B cell (primary cell): ENCODE data around the gene SEPTIN5. TPM values are rescaled to one million over a fixed set of nuclear protein-coding genes. Genes with fewer than 3 reads are reported as not detected.

Source experiments
- ATAC-seq: fragments of 200-7000 bp; cut with Tn5 transposase; one replicate; pipeline ENCODE4 v1.10.0; 2021; ENCODE audit warnings: low read depth, mild to moderate bottlenecking, moderate number of reproducible peaks, moderate library complexity
- CTCF ChIA-PET: fragments of 350-600 bp; sonication (Branson Sonifier 250); formaldehyde crosslinking; loops from one replicate; lab custom pipeline; 2021; ENCODE audit warnings: antibody characterized with exemption, inconsistent platforms; lab: Charles Lee
- POLR2A ChIA-PET: fragments of 350-600 bp; sonication (Branson Sonifier 250); formaldehyde crosslinking; loops from one replicate; lab custom pipeline; 2021; ENCODE audit warnings: antibody characterized with exemption; lab: Charles Lee
- DNase-seq: peaks from one replicate; pipeline ENCODE4 v3.0.0; 2013
- H2AFZ ChIP-seq: 2 replicates; pipeline ENCODE4 v1.6.1; 2012; ENCODE audit warnings: mild to moderate bottlenecking, low read depth, low read length; ENCODE audit not compliant: insufficient read depth, poor library complexity, severe bottlenecking
- H3K27ac ChIP-seq, 2 donors: 1 replicate in 1 of 2; 2 replicates in 1 of 2; pipeline ENCODE4 v1.5.1; 2012 to 2013; ENCODE audit warnings: low read length in 2 of 2, mild to moderate bottlenecking in 2 of 2, moderate library complexity in 1 of 2
- H3K27me3 ChIP-seq, 4 experiments: fragments of 200-600 bp in 1 of 4; sonication (generic) in 1 of 4; replicated peaks in 1 of 4; 1 replicate in 2 of 4; 2 replicates in 2 of 4; pipeline versions ENCODE4 v1.6.1 to v1.7.0; 2013 to 2016; ENCODE audit warnings: low read length in 3 of 4, mild to moderate bottlenecking in 2 of 4, mixed read lengths in 1 of 4, moderate library complexity in 1 of 4; ENCODE audit not compliant: insufficient read depth in 4 of 4, control insufficient read depth in 3 of 4; ENCODE audit errors: control extremely low read depth in 1 of 4
- H3K36me3 ChIP-seq, 2 experiments: replicated peaks in 1 of 2; 1 replicate in 1 of 2; 2 replicates in 1 of 2; pipeline versions ENCODE4 v1.6.1 to v1.7.1; 2013; ENCODE audit warnings: low read length in 1 of 2; ENCODE audit not compliant: insufficient read depth in 2 of 2, control insufficient read depth in 1 of 2; ENCODE audit errors: control extremely low read depth in 1 of 2, extremely low read depth in 1 of 2
- H3K4me1 ChIP-seq, 2 donors: fragments of 200-600 bp in 1 of 2; sonication (generic) in 1 of 2; 1 replicate in 1 of 2; 2 replicates in 1 of 2; pipeline versions ENCODE4 v1.5.1 to v1.6.1; 2013 to 2017; ENCODE audit warnings: low read length in 2 of 2; ENCODE audit not compliant: control insufficient read depth in 2 of 2, insufficient read depth in 2 of 2
- H3K4me2 ChIP-seq: replicated peaks from 2 replicates; pipeline ENCODE3; 2012; ENCODE audit warnings: mild to moderate bottlenecking, low read depth, low read length; ENCODE audit not compliant: poor library complexity, severe bottlenecking
- H3K4me3 ChIP-seq, 5 experiments: fragments of 200-600 bp in 1 of 5; sonication (generic) in 1 of 5; 1 replicate in 3 of 5; 2 replicates in 2 of 5; pipeline versions ENCODE4 v1.5.1 to v1.7.0; 2011 to 2016; ENCODE audit warnings: low read length in 4 of 5, mild to moderate bottlenecking in 4 of 5, low read depth in 2 of 5, control low read depth in 1 of 5, moderate library complexity in 1 of 5; ENCODE audit not compliant: insufficient read depth in 1 of 5; ENCODE audit errors: control extremely low read depth in 1 of 5, extremely low read depth in 1 of 5
- H3K79me2 ChIP-seq: fragments of 200-600 bp; sonication (generic); one replicate; pipeline ENCODE4 v1.6.0; 2016; ENCODE audit warnings: low read length; ENCODE audit not compliant: control insufficient read depth, insufficient read depth
- H3K9ac ChIP-seq: fragments of 200-600 bp; sonication (generic); 2 replicates; pipeline ENCODE4 v1.6.1; 2017; ENCODE audit warnings: mild to moderate bottlenecking, low read length, moderate library complexity
- H3K9me3 ChIP-seq, 3 donors: one replicate each; pipeline versions ENCODE4 v1.6.1 to v1.7.1; 2013; ENCODE audit warnings: low read length in 2 of 3; ENCODE audit not compliant: control insufficient read depth in 2 of 3, insufficient read depth in 1 of 3; ENCODE audit errors: control extremely low read depth in 1 of 3
- H4K20me1 ChIP-seq: 2 replicates; pipeline ENCODE4 v1.6.0; 2012; ENCODE audit warnings: mild to moderate bottlenecking, low read length; ENCODE audit not compliant: insufficient read depth, control insufficient read depth, poor library complexity, severe bottlenecking
- H3K27ac Mint-ChIP-seq: one replicate; pipeline ENCODE4 v1.8.0; 2021; ENCODE audit warnings: mixed read lengths
- H3K27me3 Mint-ChIP-seq: one replicate; pipeline ENCODE4 v1.8.0; 2021; ENCODE audit warnings: mixed read lengths
- H3K4me1 Mint-ChIP-seq: one replicate; pipeline ENCODE4 v1.8.0; 2021; ENCODE audit warnings: mixed read lengths
- H3K4me3 Mint-ChIP-seq: one replicate; pipeline ENCODE4 v1.8.0; 2021; ENCODE audit warnings: mixed read lengths
- H3K9me3 Mint-ChIP-seq: one replicate; pipeline ENCODE4 v1.8.0; 2022; ENCODE audit warnings: mixed read lengths; ENCODE audit not compliant: insufficient read depth
- EZH2 ChIP-seq: IDR thresholded peaks from 2 replicates; pipeline ENCODE4 v1.6.1; 2012; ENCODE audit warnings: borderline replicate concordance, low read depth, mild to moderate bottlenecking, moderate library complexity, low read length; ENCODE audit not compliant: insufficient read depth, poor library complexity, severe bottlenecking
- WGBS: methylation state at CpG from one replicate; pipeline ENCODE4 v1.1.5; 2013; ENCODE audit warnings: missing lambda C conversion rate; ENCODE audit not compliant: insufficient coverage; 5-methylcytosine and 5-hydroxymethylcytosine counted together
- intact Hi-C: fragments of 100-400 bp; cut with micrococcal nuclease; formaldehyde crosslinking; loops from one replicate; pipeline ENCODE4 v1.10.0; 2022
- polyA plus RNA-seq: library from polyadenylated mRNA; depleted of rRNA; stranded (reverse); fragments of >200 nt; gene quantifications from 2 replicates; pipeline ENCODE4 v1.2.3, GENCODE V29; 2012
- total RNA-seq, 2 donors: library from RNA; stranded (reverse); fragments of 120-200 nt in 1 of 2; gene quantifications; 1 replicate in 1 of 2; 2 replicates in 1 of 2; pipeline versions ENCODE4 v1.2.3 to v1.2.4, GENCODE V29; 2013 to 2022
- TF ChIP-seq, protein P1 (sequence below): fragments of 200-600 bp; IDR thresholded peaks from one replicate; pipeline ENCODE4 v1.8.0; 2022; ENCODE audit warnings: antibody characterized with exemption, mild to moderate bottlenecking

The SEPTIN5 gene
- total and polyA plus RNA-seq, 2 donors (not counting 1 experiment from before 2014, with no cell fraction given) = 0.06 TPM; not detected in 1

DNA sequence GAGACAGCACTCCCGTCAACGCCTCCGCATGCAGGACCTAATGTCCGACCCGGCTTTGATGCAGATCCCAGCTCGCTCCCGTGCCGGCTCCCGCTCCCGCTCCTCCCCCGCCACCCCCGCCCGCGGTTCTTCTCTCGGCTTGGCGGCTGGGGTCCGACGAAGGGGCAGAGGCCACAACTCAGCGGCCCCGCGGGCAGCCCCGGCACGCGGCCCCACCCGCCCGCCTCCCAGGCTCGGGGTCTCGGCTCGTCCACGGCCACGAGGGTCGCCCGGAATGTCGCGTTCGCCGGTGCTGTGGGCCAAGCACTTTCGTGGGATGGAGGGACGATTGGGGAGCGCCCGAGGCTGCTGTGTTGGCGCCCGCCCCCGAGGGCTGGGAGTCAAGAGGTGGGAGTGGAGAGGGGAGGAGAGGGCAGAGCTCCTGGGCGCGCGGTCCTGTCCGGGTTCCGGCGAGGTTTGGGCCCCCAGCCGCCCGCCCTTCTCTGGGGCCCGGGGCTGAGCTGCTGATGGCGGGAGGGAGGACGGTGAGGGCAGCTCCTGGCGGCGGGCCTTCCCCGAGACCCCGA is 40.9 kb downstream of the SEPTIN5 start:
- peaks cover 0 to 19% (median 0%) of the 10 kb centered on the region in 3 donors for H3K9me3 ChIP-seq
- H3K27ac ChIP-seq = no peak overlapping the region
- H3K9ac ChIP-seq = no peak overlapping the region
- intact Hi-C loops = no loop called here
- CTCF ChIA-PET = no interaction called here
- TF ChIP-seq EZH2 = no peak
- TF ChIP-seq, protein P1, sequence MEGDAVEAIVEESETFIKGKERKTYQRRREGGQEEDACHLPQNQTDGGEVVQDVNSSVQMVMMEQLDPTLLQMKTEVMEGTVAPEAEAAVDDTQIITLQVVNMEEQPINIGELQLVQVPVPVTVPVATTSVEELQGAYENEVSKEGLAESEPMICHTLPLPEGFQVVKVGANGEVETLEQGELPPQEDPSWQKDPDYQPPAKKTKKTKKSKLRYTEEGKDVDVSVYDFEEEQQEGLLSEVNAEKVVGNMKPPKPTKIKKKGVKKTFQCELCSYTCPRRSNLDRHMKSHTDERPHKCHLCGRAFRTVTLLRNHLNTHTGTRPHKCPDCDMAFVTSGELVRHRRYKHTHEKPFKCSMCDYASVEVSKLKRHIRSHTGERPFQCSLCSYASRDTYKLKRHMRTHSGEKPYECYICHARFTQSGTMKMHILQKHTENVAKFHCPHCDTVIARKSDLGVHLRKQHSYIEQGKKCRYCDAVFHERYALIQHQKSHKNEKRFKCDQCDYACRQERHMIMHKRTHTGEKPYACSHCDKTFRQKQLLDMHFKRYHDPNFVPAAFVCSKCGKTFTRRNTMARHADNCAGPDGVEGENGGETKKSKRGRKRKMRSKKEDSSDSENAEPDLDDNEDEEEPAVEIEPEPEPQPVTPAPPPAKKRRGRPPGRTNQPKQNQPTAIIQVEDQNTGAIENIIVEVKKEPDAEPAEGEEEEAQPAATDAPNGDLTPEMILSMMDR = no peak
- H4K20me1 ChIP-seq = no peaks in the 10 kb centered on the region
- H3K27me3 ChIP-seq = peaks cover 0 to 83% (median 40%) of the 10 kb centered on the region in 4 experiments
- POLR2A ChIA-PET = no interaction called here
- no peak overlapping the region for H3K4me3 ChIP-seq
- H3K36me3 ChIP-seq = no peaks in the 10 kb centered on the region
- DNase-seq (no peak), ATAC-seq (no peak)
- Mint-ChIP-seq H3K9me3 (no peaks in the 10 kb centered on the region), H3K27ac (no peak overlapping the region), H3K4me1 (peaks cover 31% of the 10 kb centered on the region), H3K27me3 (peaks cover 46% of the 10 kb centered on the region), H3K4me3 (peak overlapping the region; percentile 26)
- WGBS = 7% methylated on average over 59 of the region's 59 CpGs
- no peaks in the 10 kb centered on the region for H3K79me2 ChIP-seq
- no peak overlapping the region for H2AFZ ChIP-seq
- H3K4me1 ChIP-seq = peaks cover 33 to 46% of the 10 kb centered on the region in 2 donors
- peak overlapping the region; percentile 78 for H3K4me2 ChIP-seq

DNA sequence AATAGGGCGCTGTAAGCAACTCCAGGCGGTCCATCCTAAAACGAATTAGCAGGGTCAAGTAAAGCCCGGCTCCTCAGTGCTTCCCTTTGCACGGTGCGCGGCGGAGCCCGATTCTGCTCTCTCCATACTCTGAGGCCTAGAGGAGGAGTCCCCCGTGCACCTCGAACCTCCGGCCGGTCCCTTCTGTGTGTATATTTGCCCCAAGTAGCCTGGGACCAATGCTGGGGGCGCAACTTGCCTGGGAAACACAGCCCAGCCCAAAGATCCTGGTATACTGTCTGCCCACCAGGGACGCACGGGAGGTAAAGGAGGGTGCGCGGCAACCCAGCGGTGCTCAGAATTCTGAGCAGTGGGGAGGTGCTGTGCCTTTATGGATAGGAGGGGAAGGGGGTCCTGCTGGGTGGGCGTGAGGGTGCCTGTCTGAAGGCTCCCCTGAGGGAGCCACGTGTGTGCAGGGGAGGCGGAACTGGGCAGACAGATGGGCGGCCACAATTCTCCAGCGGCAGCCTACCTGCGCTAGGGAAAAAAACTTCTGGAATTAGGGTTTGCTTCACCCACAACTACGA is 41.5 kb downstream of the SEPTIN5 start:
- peaks cover 0 to 82% (median 40%) of the 10 kb centered on the region in 4 experiments for H3K27me3 ChIP-seq

More for the DNA sequence above, 41.5 kb downstream of the SEPTIN5 start:
- H3K4me1 Mint-ChIP-seq = peaks cover 32% of the 10 kb centered on the region
- peak overlapping the region; percentile 80 for H3K4me3 Mint-ChIP-seq
- peak overlapping the region; percentile 78 for H3K4me2 ChIP-seq
- TF ChIP-seq EZH2 = no peak
- TF ChIP-seq, protein P1 = no peak
- DNase-seq (peak; percentile 33), ATAC-seq (no peak)
- no peaks in the 10 kb centered on the region for H3K79me2 ChIP-seq
- no peaks in the 10 kb centered on the region for H3K9me3 Mint-ChIP-seq
- H4K20me1 ChIP-seq = no peaks in the 10 kb centered on the region
- H3K4me3 ChIP-seq = no peak overlapping the region
- H3K9me3 ChIP-seq = peaks cover 0 to 19% (median 0%) of the 10 kb centered on the region in 3 donors
- intact Hi-C loops = loop anchor here (1.0 kb wide), 2 partner anchors 99 to 154 kb away; no protein-coding TSS in a partner anchor
- WGBS = 6% methylated on average over 26 of the region's 26 CpGs
- H3K9ac ChIP-seq = peak overlapping the region; percentile 54
- peaks cover 34 to 46% of the 10 kb centered on the region in 2 donors for H3K4me1 ChIP-seq
- ChIA-PET POLR2A (no interaction called here), CTCF (interaction anchor here (0.8 to 2.3 kb wide), 9 partner anchors 15 to 193 kb away, joined by 3 to 20 read pairs (median 4); no protein-coding TSS in a partner anchor)
- H3K36me3 ChIP-seq = no peaks in the 10 kb centered on the region
- H3K27ac Mint-ChIP-seq = no peak overlapping the region
- H3K27me3 Mint-ChIP-seq = peaks cover 48% of the 10 kb centered on the region
- peak overlapping the region; percentile 43 for H2AFZ ChIP-seq
- H3K27ac ChIP-seq = no peak overlapping the region
